Measurements from ENCODE around the gene ADAMTSL1. TPM values are rescaled to one million over a fixed set of nuclear protein-coding genes. Genes with fewer than 3 reads are reported as not detected.

Gene ADAMTSL1
- total and polyA plus RNA-seq, 2 donors (not counting 3 experiments of a cell fraction or from before 2014, with no cell fraction given): 15.0 to 18.4 TPM

DNA sequence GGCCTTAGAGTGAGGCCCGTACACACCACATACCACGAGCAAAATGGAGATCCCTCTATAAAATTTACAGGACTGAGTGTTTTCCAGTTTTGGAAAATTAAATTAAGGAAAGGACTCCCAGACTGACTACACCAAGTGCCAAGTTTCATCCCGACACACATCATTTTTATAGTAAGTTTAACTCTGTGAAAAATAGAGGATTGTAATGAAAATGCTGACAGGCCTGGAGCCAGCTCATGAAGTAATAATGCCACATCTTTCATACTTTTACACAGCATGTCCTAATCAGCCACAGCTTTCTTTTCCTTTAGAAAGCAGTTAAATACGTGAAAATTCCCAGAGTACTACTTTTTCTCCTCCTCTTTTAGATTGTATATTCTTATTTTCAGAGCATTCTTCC lies 389.8 kb downstream of the ADAMTSL1 start:
- ChIA-PET POLR2A (no interaction called here), CTCF (interaction anchor here (1.1 kb wide), 1 partner anchor 165 kb away, joined by 3 read pairs; no protein-coding TSS in a partner anchor)
- H3K9me1 ChIP-seq (replicated peaks; ENCODE audit: control insufficient read depth, extremely low read depth, insufficient read depth, low read length): no peaks in the 10 kb centered on the region
- no peaks in the 10 kb centered on the region for H4K20me1 ChIP-seq (replicated peaks; ENCODE audit: control insufficient read depth, extremely low read depth, insufficient read depth, low read length)
- intact Hi-C loops (cut with micrococcal nuclease): no loop called here
- FAIRE-seq (no peak), DNase-seq (ENCODE audit: low read depth, low spot score) (no peak)
- H3K4me3 ChIP-seq (replicated peaks in 1 of 3; ENCODE audit: insufficient read depth in 1 of 3, low read depth in 1 of 3, low read length in 3 of 3): no peak overlapping the region
- no peaks in the 10 kb centered on the region for H3K36me3 ChIP-seq (ENCODE audit: control insufficient read depth in 2 of 2, extremely low read depth in 1 of 2, insufficient read depth in 2 of 2, low read length in 2 of 2)
- TF ChIP-seq GATA2 (IDR thresholded peaks at IDR 0.05; ENCODE audit: insufficient read depth, insufficient read length, low read depth, low read length): no peak
- no peak for TF ChIP-seq FOS (IDR thresholded peaks at IDR 0.05; ENCODE audit: borderline replicate concordance, insufficient read depth, low read length)
- TF ChIP-seq, protein P1, sequence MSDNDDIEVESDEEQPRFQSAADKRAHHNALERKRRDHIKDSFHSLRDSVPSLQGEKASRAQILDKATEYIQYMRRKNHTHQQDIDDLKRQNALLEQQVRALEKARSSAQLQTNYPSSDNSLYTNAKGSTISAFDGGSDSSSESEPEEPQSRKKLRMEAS (IDR thresholded peaks at IDR 0.05; ENCODE audit: insufficient read depth, insufficient read length): no peak
- no peak for TF ChIP-seq POLR2A (IDR thresholded peaks at IDR 0.05; ENCODE audit: low read depth, low read length)
- TF ChIP-seq JUN (IDR thresholded peaks at IDR 0.05; ENCODE audit: borderline replicate concordance, insufficient read depth, insufficient read length, low read depth): no peak
- no peak for TF ChIP-seq POLR2AphosphoS5 (IDR thresholded peaks at IDR 0.05; ENCODE audit: insufficient read depth, low read depth, low read length)
- TF ChIP-seq EZH2 (IDR thresholded peaks at IDR 0.05; ENCODE audit: borderline replicate concordance, low read depth, low read length, severe bottlenecking): no peak
- TF ChIP-seq, protein P2, sequence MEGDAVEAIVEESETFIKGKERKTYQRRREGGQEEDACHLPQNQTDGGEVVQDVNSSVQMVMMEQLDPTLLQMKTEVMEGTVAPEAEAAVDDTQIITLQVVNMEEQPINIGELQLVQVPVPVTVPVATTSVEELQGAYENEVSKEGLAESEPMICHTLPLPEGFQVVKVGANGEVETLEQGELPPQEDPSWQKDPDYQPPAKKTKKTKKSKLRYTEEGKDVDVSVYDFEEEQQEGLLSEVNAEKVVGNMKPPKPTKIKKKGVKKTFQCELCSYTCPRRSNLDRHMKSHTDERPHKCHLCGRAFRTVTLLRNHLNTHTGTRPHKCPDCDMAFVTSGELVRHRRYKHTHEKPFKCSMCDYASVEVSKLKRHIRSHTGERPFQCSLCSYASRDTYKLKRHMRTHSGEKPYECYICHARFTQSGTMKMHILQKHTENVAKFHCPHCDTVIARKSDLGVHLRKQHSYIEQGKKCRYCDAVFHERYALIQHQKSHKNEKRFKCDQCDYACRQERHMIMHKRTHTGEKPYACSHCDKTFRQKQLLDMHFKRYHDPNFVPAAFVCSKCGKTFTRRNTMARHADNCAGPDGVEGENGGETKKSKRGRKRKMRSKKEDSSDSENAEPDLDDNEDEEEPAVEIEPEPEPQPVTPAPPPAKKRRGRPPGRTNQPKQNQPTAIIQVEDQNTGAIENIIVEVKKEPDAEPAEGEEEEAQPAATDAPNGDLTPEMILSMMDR (IDR thresholded peaks at IDR 0.05; ENCODE audit: extremely low read depth in 1 of 2, insufficient read depth in 1 of 2, low read depth in 1 of 2, low read length in 2 of 2): no peak
- no peak for TF ChIP-seq MYC (IDR thresholded peaks at IDR 0.05; ENCODE audit: low read depth, low read length)
- H3K27me3 ChIP-seq (ENCODE audit: control insufficient read depth in 2 of 2, insufficient read depth in 2 of 2, low read length in 2 of 2): no peaks in the 10 kb centered on the region
- H3K9ac ChIP-seq (replicated peaks; ENCODE audit: extremely low read depth, insufficient read depth, low read length): no peak overlapping the region
- no peak overlapping the region for H3K4me2 ChIP-seq (ENCODE audit: insufficient read depth, low read length)
- dilution Hi-C loops (cut with MboI; ENCODE audit: extremely low pct_ligation_motif_present, low sequenced_read_pairs): no loop called here
- H3K79me2 ChIP-seq (ENCODE audit: control insufficient read depth, insufficient read depth, low read length): no peaks in the 10 kb centered on the region
- no peak overlapping the region for H3K27ac ChIP-seq (ENCODE audit: insufficient read depth, low read depth, low read length)
- H2AFZ ChIP-seq (ENCODE audit: low read depth, low read length): no peak overlapping the region
- H3K4me1 ChIP-seq (ENCODE audit: control insufficient read depth, extremely low read depth, insufficient read depth, low read length): no peaks in the 10 kb centered on the region
- H3K9me3 ChIP-seq (replicated peaks; ENCODE audit: control insufficient read depth, insufficient read depth, low read length): no peaks in the 10 kb centered on the region
- BruUV-seq (replicated peaks): no TSS peak
